ENCODE measurements around the gene ABCC4. TPM values are rescaled to one million over a fixed set of nuclear protein-coding genes. Genes with fewer than 3 reads are reported as not detected.

The ABCC4 gene
- total and polyA plus RNA-seq, 2 donors (not counting 1 experiment from before 2014, with no cell fraction given), result 1.8 to 7.1 TPM

GRCh38 chr13:95296326-95296925 is 4.8 kb downstream of the ABCC4 start:
- Histone ChIP-seq H3K36me3 (replicated peaks in 1 of 2; ENCODE audit: control extremely low read depth in 1 of 2, control insufficient read depth in 1 of 2, extremely low read depth in 1 of 2, insufficient read depth in 2 of 2, low read length in 1 of 2) (no peaks in the 10 kb centered on the region), H3K27ac (ENCODE audit: low read length in 2 of 2) (no peak overlapping the region), H3K79me2 (ENCODE audit: control insufficient read depth, insufficient read depth, low read length) (no peaks in the 10 kb centered on the region), H3K9me3 (ENCODE audit: control extremely low read depth in 1 of 3, control insufficient read depth in 2 of 3, insufficient read depth in 1 of 3, low read length in 2 of 3) (no peaks in the 10 kb centered on the region), H3K9ac (ENCODE audit: low read length) (no peak overlapping the region), H2AFZ (ENCODE audit: insufficient read depth, low read depth, low read length, poor library complexity, severe bottlenecking) (no peak overlapping the region), H4K20me1 (ENCODE audit: control insufficient read depth, insufficient read depth, low read length, poor library complexity, severe bottlenecking) (no peaks in the 10 kb centered on the region), H3K4me2 (replicated peaks; ENCODE audit: low read depth, low read length, poor library complexity, severe bottlenecking) (no peak overlapping the region), H3K4me1 (ENCODE audit: control insufficient read depth in 2 of 2, insufficient read depth in 2 of 2, low read length in 2 of 2) (peaks cover 4 to 9% of the 10 kb centered on the region in 2 donors), H3K27me3 (replicated peaks in 1 of 4; ENCODE audit: control extremely low read depth in 1 of 4, control insufficient read depth in 3 of 4, insufficient read depth in 4 of 4, low read length in 3 of 4) (no peaks in the 10 kb centered on the region), H3K4me3 (ENCODE audit: control extremely low read depth in 1 of 5, extremely low read depth in 1 of 5, insufficient read depth in 1 of 5, low read depth in 2 of 5, low read length in 4 of 5) (no peak overlapping the region)
- Mint-ChIP-seq H3K9me3 (ENCODE audit: insufficient read depth) (no peaks in the 10 kb centered on the region), H3K27me3 (no peaks in the 10 kb centered on the region), H3K27ac (no peak overlapping the region), H3K4me3 (no peak overlapping the region), H3K4me1 (peaks cover 14% of the 10 kb centered on the region)
- DNase-seq (peak; percentile 17), ATAC-seq (ENCODE audit: low read depth) (no peak)
- no peak for TF ChIP-seq EZH2 (IDR thresholded peaks at IDR 0.05; ENCODE audit: borderline replicate concordance, insufficient read depth, low read depth, low read length, poor library complexity, severe bottlenecking)
- TF ChIP-seq CTCF (IDR thresholded peaks at IDR 0.05), result peak; percentile 40
- CTCF ChIA-PET, result interaction anchor here (0.6 to 5.2 kb wide), 18 partner anchors 8 to 537 kb away, joined by 3 to 54 read pairs (median 4); no protein-coding TSS in a partner anchor
- POLR2A ChIA-PET, result interaction anchor here (0.6 kb wide), 2 partner anchors 20 to 51 kb away, joined by 3 read pairs; no protein-coding TSS in a partner anchor
- intact Hi-C loops (cut with micrococcal nuclease), result loop anchor here (1.0 to 10.0 kb wide), 2 partner anchors 108 to 178 kb away; no protein-coding TSS in a partner anchor
- WGBS (ENCODE audit: insufficient coverage), result 39% methylated on average over 2 of the region's 4 CpGs

- Histone ChIP-seq H3K4me2 (replicated peaks; ENCODE audit: low read depth, low read length, poor library complexity, severe bottlenecking) (no peak overlapping the region), H4K20me1 (ENCODE audit: control insufficient read depth, insufficient read depth, low read length, poor library complexity, severe bottlenecking) (no peaks in the 10 kb centered on the region), H3K4me3 (ENCODE audit: control extremely low read depth in 1 of 5, extremely low read depth in 1 of 5, insufficient read depth in 1 of 5, low read depth in 2 of 5, low read length in 4 of 5) (no peak overlapping the region), H3K9me3 (ENCODE audit: control extremely low read depth in 1 of 3, control insufficient read depth in 2 of 3, insufficient read depth in 1 of 3, low read length in 2 of 3) (no peaks in the 10 kb centered on the region), H3K27ac (ENCODE audit: low read length in 2 of 2) (no peak overlapping the region), H3K9ac (ENCODE audit: low read length) (no peak overlapping the region), H3K4me1 (ENCODE audit: control insufficient read depth in 2 of 2, insufficient read depth in 2 of 2, low read length in 2 of 2) (peaks cover 0 to 2% of the 10 kb centered on the region in 2 donors), H3K79me2 (ENCODE audit: control insufficient read depth, insufficient read depth, low read length) (no peaks in the 10 kb centered on the region), H3K36me3 (replicated peaks in 1 of 2; ENCODE audit: control extremely low read depth in 1 of 2, control insufficient read depth in 1 of 2, extremely low read depth in 1 of 2, insufficient read depth in 2 of 2, low read length in 1 of 2) (no peaks in the 10 kb centered on the region), H2AFZ (ENCODE audit: insufficient read depth, low read depth, low read length, poor library complexity, severe bottlenecking) (no peak overlapping the region), H3K27me3 (replicated peaks in 1 of 4; ENCODE audit: control extremely low read depth in 1 of 4, control insufficient read depth in 3 of 4, insufficient read depth in 4 of 4, low read length in 3 of 4) (no peaks in the 10 kb centered on the region)
- intact Hi-C loops (cut with micrococcal nuclease), result loop anchor here (10.0 kb wide), 1 partner anchor 180 kb away; no protein-coding TSS in a partner anchor
- Mint-ChIP-seq H3K9me3 (ENCODE audit: insufficient read depth) (no peaks in the 10 kb centered on the region), H3K27me3 (no peaks in the 10 kb centered on the region), H3K4me1 (peaks cover 8% of the 10 kb centered on the region), H3K4me3 (no peak overlapping the region), H3K27ac (no peak overlapping the region)
- POLR2A ChIA-PET, result no interaction called here
- TF ChIP-seq EZH2 (IDR thresholded peaks at IDR 0.05; ENCODE audit: borderline replicate concordance, insufficient read depth, low read depth, low read length, poor library complexity, severe bottlenecking), result no peak
- TF ChIP-seq CTCF (IDR thresholded peaks at IDR 0.05), result no peak
- WGBS (ENCODE audit: insufficient coverage), result 97% methylated on average over 5 of the region's 8 CpGs
- no peak for DNase-seq
- no peak for ATAC-seq (ENCODE audit: low read depth)
- CTCF ChIA-PET, result interaction anchor here (3.8 to 5.2 kb wide), 3 partner anchors 86 to 109 kb away, joined by 23 to 54 read pairs (median 33); no protein-coding TSS in a partner anchor
Observed at GRCh38 chr13:95295026-95295425, 6.2 kb downstream of the ABCC4 start.
